Kasumi-1 (cell line): Measurements from ENCODE around the gene LRRTM3.

Experiments used
- DNase-seq, 2 experiments: peaks; one replicate each; lab custom pipeline; 2025; lab: John Stamatoyannopoulos, UW

The LRRTM3 gene

DNA sequence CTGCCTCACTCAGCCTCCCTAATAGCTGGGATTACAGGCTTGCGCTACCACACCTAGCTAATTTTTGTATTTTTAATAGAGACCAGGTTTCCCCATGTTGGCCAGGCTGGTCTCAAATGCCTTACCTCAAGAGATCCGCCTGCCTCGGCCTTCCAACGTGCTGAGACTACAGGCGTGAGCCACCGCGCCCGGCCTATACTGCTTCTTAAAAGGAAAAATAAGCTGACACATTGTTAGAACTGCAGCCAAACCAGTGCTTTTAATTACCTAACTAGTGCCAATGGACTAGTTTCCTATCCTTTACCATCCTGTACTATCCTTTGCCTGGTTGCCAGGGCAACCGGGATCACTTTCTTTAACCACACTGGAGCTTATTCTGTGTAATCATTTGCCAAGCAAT lies 108.0 kb downstream of the LRRTM3 start:
- DNase-seq, result no peak

- peak; percentile 79 to 89 for DNase-seq
These were observed 111.0 kb downstream of the LRRTM3 start for GRCh38 chr10:67036808-67037207.

DNA sequence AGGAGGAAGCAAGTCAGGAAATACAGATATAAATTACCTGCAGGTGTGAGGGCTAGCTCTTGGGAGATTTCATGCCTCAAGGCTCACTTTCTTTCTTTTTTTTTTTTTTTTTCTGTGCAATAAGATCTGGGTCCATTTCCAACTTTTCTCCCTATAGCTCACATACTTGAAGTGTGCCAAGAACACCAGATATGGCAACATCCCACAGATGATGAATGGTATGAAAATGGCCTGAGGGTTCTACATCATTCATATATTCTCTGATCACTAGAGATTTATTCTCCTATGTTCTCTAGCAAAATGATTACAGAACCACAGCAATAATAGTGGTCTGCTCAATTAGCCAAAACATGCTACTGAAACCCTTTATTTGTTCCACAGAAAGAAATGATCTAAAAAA lies 117.2 kb downstream of the LRRTM3 start:
- DNase-seq, result no peak

- DNase-seq, result no peak
These were observed 119.6 kb downstream of the LRRTM3 start for GRCh38 chr10:67045404-67045803.

DNA sequence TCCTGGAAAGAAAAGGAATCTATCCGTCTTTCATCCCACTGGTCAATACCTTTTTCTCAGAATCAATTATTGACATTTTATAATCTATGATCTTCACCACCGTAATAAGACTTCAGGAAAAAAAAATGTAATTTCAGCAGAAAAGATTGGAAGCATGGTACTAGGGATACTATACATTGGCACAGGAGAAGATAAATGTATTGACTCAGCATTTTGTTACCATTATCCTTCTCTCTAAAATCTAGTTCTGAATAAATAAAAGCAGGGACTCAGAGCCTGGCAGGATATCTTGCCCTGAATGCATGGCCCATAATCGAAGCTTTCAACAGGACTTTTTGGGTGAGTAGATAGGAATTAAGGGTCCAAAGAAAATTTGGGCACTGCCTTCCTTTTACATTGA lies 120.7 kb downstream of the LRRTM3 start:
- no peak for DNase-seq

- DNase-seq, result no peak
These were observed 124.2 kb downstream of the LRRTM3 start for GRCh38 chr10:67049988-67050387.

DNA sequence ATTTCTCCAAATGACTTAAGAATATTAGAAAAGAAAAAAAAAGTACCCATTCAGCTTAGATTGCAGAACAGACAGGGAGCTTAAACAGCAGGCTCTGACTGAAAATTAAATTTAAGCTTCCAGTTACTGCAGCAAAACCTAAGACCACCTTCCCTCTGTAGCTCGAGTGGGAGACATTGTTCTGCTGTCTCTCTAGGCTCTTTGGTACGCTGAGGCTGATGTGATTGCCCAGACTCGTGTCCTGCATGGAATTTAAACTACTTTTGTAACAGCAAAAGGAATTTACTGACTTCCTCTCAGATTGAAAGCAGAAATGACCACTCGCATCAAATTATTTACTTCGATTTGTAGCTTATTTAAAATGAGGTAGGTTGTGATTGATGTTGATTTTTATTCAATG lies 124.6 kb downstream of the LRRTM3 start:
- no peak for DNase-seq

GRCh38 chr10:67072654-67073053 lies 146.8 kb downstream of the LRRTM3 start:
- DNase-seq, result no peak

DNA sequence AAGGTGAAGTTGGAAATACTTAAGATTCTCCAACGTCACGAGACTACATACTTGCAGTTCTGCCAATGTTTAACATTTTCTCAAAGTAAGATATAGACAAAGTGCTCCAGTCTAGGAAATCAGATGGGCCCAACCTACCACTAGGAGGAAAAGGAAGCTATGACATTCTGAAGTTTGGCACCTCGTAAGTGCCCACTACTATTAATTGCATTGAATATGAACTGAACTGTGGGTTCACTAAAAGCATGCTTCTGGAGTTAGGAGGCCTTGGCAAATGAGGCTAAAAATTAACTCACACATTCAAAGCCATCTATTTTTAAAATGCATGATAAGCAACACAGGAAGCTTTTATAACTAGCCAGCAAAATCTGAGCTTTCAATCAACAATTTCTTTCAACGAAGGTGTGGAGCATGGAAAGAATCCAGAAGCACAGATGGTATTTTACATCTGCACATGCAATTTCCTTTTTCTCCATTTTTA lies 149.7 kb downstream of the LRRTM3 start:
- no peak for DNase-seq

- no peak for DNase-seq
These were observed 150.3 kb downstream of the LRRTM3 start for GRCh38 chr10:67076144-67076543.

- DNase-seq, result no peak
These were observed 151.5 kb downstream of the LRRTM3 start for GRCh38 chr10:67077376-67077775.

GRCh38 chr10:67079126-67079525 lies 153.3 kb downstream of the LRRTM3 start:
- peak; percentile 21 to 22 for DNase-seq

GRCh38 chr10:67086327-67087134 lies 160.7 kb downstream of the LRRTM3 start:
- DNase-seq, result no peak

DNA sequence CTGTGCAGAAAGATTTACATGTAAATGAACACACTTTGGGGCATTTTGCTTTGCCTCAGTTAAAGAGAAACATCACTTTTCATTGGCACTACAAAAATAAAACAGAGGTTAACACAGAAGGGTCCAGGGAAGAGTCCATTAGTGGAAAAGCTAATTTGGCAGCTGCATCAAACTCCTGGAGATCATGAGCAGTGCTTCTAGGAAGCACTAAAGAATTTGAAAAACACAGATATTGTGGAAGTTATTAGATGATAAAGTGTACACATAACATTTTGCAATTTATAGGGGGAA lies 161.2 kb downstream of the LRRTM3 start:
- no peak for DNase-seq

DNA sequence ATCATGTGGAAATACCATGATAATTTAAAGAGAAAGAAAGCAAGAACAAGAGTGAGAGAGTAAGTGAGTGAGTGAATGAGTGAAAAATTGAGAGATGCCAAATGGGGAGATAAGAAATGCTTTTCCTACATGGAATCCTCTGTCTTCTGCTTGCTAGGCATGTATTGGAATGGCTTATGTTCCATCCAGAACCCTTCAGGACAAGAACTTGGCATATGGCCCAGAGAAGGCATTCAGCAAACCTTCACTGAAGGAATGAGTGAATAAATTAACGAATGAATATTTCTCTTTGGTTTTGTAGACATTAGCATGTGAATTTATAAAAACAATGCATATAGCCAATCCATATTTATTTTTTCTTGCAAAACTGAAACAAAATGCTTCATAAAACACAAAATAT lies 162.2 kb downstream of the LRRTM3 start:
- no peak for DNase-seq

DNA sequence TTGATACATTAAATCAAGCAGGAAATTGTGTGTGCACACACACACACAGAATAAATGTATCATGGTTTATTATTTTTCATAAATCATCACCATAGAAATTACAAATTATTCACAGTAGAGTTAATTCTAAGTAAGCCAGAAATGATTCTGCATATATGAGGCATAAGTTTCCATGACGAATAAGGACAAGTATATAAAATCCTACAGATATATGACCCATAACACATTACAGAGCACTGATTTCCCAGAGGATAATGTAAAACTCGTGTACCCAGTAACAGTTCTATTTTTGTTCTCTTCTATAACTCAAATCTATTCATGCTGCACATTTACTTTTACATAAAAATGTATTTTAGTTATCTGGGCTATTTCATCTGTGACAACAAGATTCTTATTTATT lies 169.7 kb downstream of the LRRTM3 start:
- DNase-seq, result no peak

DNA sequence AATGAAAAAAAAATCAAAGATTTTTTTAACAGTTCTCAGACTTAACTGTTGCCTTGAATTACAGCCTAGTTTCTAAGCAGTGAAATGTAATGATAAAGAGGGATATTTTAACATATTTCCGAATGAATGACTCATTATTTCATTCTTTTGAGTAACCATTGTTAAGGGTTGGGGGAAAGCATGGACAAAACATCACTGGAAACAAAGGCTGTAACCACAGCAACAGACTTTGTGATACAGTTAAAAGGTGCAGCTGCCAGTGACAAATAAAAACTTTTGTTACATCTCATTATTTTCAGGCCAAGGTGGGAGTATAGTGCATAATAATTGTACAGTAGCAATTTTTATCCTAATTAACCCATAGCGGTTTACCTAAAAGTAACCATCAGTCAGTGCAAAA lies 172.6 kb downstream of the LRRTM3 start:
- no peak for DNase-seq

DNA sequence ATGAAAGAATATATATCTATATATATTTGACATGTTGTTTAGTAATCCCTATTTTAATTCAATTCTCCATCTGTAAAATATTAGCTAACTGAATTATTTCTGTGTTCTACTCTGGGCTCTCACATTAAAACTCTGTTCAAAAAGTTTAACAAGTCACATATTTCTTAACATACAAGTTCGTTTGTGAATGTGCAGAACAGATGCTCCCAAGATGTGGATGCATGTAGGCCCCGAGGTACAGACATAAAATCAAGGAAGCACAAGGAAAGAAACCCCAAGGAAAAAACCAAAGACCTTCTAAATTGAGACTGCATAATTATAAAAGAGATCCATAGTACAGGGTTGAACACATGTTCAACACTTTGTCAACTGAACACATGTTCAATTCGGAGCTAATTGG lies 175.1 kb downstream of the LRRTM3 start:
- DNase-seq, result no peak

GRCh38 chr10:67107670-67108069 lies 181.8 kb downstream of the LRRTM3 start:
- no peak for DNase-seq

DNA sequence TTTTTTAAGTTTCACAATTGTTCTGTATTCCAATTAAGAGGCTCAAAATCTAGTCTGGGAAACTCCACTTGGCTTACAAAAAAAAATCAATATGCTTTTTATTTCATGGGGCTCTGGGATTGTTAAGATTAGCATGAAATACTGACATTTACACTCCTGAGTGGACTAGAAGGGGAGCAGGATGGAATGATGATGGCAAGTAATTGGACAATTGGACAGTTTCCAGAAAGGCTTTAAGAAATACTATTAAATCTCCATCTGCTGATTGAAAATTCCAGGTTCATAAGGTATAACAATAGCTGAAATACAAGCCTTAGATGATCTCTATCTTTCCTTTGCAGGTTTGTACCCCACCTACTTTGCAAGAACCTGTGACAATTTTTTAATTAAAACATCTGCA lies 184.4 kb downstream of the LRRTM3 start:
- DNase-seq, result no peak

DNA sequence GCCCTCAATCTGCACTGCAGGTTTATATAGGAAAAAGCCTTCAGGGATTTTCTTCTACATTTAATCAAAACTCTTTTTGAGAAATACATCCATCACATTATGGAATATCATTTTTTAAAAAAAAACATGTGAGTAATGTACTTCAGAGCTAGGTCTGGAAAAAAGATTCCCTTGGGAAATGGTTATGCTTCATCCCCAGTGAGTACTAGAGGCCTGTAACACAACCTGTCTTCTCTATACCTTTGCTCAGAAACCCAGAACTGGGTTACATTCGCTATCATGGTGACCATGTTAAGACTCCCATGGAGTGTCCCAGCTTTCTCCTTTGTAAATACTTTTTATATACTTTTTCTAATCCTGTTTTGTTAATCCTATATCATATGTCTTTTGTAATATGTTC lies 186.9 kb downstream of the LRRTM3 start:
- no peak for DNase-seq

- no peak for DNase-seq
These were observed 189.1 kb downstream of the LRRTM3 start for GRCh38 chr10:67114945-67115344.

GRCh38 chr10:67115972-67116371 lies 190.1 kb downstream of the LRRTM3 start:
- DNase-seq, result no peak

DNA sequence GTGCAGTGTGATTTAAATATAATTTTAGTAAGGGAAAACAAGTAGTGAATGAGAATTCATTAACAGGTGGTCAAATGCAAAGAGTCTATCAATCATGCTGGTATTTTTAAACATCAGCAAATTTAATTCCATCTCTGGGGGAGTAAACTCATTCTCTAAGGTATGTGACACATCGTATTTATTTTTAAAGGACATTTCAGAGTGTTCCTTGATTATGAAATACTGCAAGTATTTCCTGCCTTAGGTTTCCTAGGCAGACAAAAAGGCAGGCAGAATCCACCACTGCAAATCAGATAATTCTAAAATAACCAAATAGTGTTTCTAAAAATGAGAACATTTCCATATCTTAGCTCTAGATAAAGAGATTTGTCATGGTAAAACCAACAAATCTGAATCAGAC lies 193.8 kb downstream of the LRRTM3 start:
- no peak for DNase-seq
